Vagina (tissue), 2 donors: ENCODE measurements around the gene ZNRF2.

Experiments
- POLR2A ChIP-seq, 2 donors: fragments of 450-650 bp; IDR thresholded peaks; one replicate each; pipeline ENCODE4 v1.6.1; 2017; ENCODE audit warnings: antibody characterized with exemption in 2 of 2, mild to moderate bottlenecking in 2 of 2, moderate library complexity in 2 of 2
- TF ChIP-seq, protein P1 (sequence below), 3 experiments: fragments of 450-650 bp in 2 of 3; fragments of 200-600 bp in 1 of 3; sonication (generic) in 1 of 3; IDR thresholded peaks; one replicate each; pipeline ENCODE4 v1.5.1; 2017 to 2019; ENCODE audit warnings: antibody characterized with exemption in 3 of 3, mild to moderate bottlenecking in 2 of 3, moderate library complexity in 2 of 3

DNA sequence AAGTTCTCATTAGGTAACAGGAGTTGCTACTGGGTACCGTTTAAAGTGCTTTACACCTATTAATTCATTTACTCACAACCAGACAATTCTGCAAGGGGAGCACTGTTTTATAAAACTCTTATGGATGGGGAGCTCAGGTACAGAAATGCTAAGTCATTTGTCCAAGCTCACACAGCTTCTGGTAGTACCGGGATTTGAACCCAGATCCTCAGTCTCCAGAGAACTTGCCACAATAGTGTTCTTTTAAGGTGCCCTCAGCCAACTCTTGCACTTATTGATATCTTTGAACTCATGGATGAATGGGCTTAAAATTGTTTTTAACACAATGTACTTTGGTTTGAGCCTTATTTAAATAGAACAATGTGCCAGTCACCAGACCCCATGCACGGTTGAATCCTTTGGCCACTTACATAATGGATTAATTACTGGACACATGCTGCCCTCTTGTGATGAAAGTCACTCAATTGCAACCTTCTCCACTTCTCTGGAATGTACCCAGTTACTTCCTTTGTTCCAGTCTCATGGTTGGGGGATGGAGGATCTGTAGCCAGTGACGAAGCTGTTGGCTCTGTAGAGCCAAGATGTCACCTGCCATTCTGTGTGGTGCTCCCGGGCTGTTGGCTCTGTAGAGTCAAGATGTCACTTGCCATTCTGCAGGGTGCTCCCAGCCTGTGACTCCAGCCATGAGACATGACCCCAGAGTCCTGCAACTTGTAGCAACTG, 128.5 kb downstream of the ZNRF2 start:
- TF ChIP-seq, protein P1, sequence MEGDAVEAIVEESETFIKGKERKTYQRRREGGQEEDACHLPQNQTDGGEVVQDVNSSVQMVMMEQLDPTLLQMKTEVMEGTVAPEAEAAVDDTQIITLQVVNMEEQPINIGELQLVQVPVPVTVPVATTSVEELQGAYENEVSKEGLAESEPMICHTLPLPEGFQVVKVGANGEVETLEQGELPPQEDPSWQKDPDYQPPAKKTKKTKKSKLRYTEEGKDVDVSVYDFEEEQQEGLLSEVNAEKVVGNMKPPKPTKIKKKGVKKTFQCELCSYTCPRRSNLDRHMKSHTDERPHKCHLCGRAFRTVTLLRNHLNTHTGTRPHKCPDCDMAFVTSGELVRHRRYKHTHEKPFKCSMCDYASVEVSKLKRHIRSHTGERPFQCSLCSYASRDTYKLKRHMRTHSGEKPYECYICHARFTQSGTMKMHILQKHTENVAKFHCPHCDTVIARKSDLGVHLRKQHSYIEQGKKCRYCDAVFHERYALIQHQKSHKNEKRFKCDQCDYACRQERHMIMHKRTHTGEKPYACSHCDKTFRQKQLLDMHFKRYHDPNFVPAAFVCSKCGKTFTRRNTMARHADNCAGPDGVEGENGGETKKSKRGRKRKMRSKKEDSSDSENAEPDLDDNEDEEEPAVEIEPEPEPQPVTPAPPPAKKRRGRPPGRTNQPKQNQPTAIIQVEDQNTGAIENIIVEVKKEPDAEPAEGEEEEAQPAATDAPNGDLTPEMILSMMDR (IDR thresholded peaks at IDR 0.05): peak; percentile 3 to 61 (median 51)
- no peak for TF ChIP-seq POLR2A (IDR thresholded peaks at IDR 0.05)
